NB4 (cell line): ENCODE measurements around the gene SMIM21.

Experiments
- DNase-seq: peaks from one replicate; pipeline ENCODE4 v3.0.0; 2010; ENCODE audit warnings: low read depth
- H3K4me3 ChIP-seq: one replicate; pipeline ENCODE4 v1.5.1; 2011; ENCODE audit warnings: mild to moderate bottlenecking, low read depth, low read length, moderate library complexity
- CTCF ChIP-seq: IDR thresholded peaks from one replicate; pipeline ENCODE4 v1.5.1; 2012; ENCODE audit warnings: low read depth, low read length
- MAX ChIP-seq: IDR thresholded peaks from 2 replicates; pipeline ENCODE4 v1.6.1; 2011; ENCODE audit warnings: low read depth, low read length
- MYC ChIP-seq: IDR thresholded peaks from 2 replicates; pipeline ENCODE4 v1.6.1; 2011; ENCODE audit warnings: low read depth, low read length
- POLR2A ChIP-seq: IDR thresholded peaks from 2 replicates; pipeline ENCODE4 v1.6.1; 2011; ENCODE audit warnings: mild to moderate bottlenecking; ENCODE audit not compliant: insufficient read length; ENCODE audit errors: extremely low read depth

Gene SMIM21

GRCh38 chr18:75439348-75439747, 11.8 kb upstream of the SMIM21 start:
- TF ChIP-seq POLR2A (no peak), MAX (no peak), MYC (no peak), CTCF (no peak)
- H3K4me3 ChIP-seq = no peak overlapping the region
- DNase-seq = no peak

- no peak for DNase-seq
- H3K4me3 ChIP-seq = no peak overlapping the region
- TF ChIP-seq POLR2A (no peak), MYC (no peak), MAX (no peak), CTCF (no peak)
These were observed 11.4 kb upstream of the SMIM21 start for GRCh38 chr18:75438891-75439290.

- H3K4me3 ChIP-seq = no peak overlapping the region
- DNase-seq = no peak
- TF ChIP-seq MYC (no peak), MAX (no peak), CTCF (no peak), POLR2A (no peak)
These were observed 10.5 kb upstream of the SMIM21 start for GRCh38 chr18:75437979-75438378.

- TF ChIP-seq MAX (no peak), CTCF (no peak), POLR2A (no peak), MYC (no peak)
- no peak for DNase-seq
- H3K4me3 ChIP-seq = no peak overlapping the region
These were observed 5.6 kb upstream of the SMIM21 start for GRCh38 chr18:75433098-75433497.

GRCh38 chr18:75429975-75430374, 2.5 kb upstream of the SMIM21 start:
- H3K4me3 ChIP-seq = no peak overlapping the region
- TF ChIP-seq MYC (no peak), POLR2A (no peak), MAX (no peak), CTCF (no peak)
- no peak for DNase-seq

- no peak overlapping the region for H3K4me3 ChIP-seq
- TF ChIP-seq CTCF (no peak), MAX (no peak), POLR2A (no peak), MYC (no peak)
These were observed 987 bp upstream of the SMIM21 start for GRCh38 chr18:75428490-75428889.

More at GRCh38 chr18:75428490-75428889, 987 bp upstream of the SMIM21 start:
- DNase-seq = no peak
